Thyroid gland (tissue), 4 donors: ENCODE measurements around the gene PAK4. TPM values are rescaled to one million over a fixed set of nuclear protein-coding genes. Genes with fewer than 3 reads are reported as not detected.
A peak's percentile ranks its signal among the peaks of the same experiment; 100 is the strongest.

Source experiments
- DNase-seq, 2 donors: peaks; one replicate each; pipeline ENCODE4 v3.0.0-alpha.2; 2019
- H3K27ac ChIP-seq, 3 donors: fragments of 200-600 bp; sonication (generic); 1 replicate in 2 of 3; 2 replicates in 1 of 3; pipeline ENCODE4 v1.5.1; 2016 to 2019; ENCODE audit warnings: mild to moderate bottlenecking in 1 of 3, moderate library complexity in 1 of 3
- H3K27me3 ChIP-seq: fragments of 200-600 bp; sonication (generic); one replicate; pipeline ENCODE4 v1.5.1; 2019
- H3K36me3 ChIP-seq, 2 donors: fragments of 200-600 bp; sonication (generic); one replicate each; pipeline ENCODE4 v1.5.1; 2016 to 2019
- H3K4me1 ChIP-seq, 2 donors: fragments of 200-600 bp; sonication (generic); one replicate each; pipeline ENCODE4 v1.5.1; 2017 to 2019
- H3K4me3 ChIP-seq, 3 donors: fragments of 200-600 bp; sonication (generic); replicated peaks in 1 of 3; 1 replicate in 2 of 3; 2 replicates in 1 of 3; pipeline ENCODE4 v1.5.1; 2016; ENCODE audit warnings: mild to moderate bottlenecking in 1 of 3
- H3K9me3 ChIP-seq: fragments of 200-600 bp; sonication (generic); one replicate; pipeline ENCODE4 v1.5.1; 2017
- CTCF ChIP-seq, 6 experiments: fragments of 200-600 bp in 3 of 6; fragments of 450-650 bp in 3 of 6; sonication (generic) in 3 of 6; IDR thresholded peaks; one replicate each; pipeline ENCODE4 v1.5.1; 2016 to 2019; ENCODE audit warnings: antibody characterized with exemption in 6 of 6, mild to moderate bottlenecking in 2 of 6, inconsistent platforms in 1 of 6, moderate library complexity in 1 of 6
- POLR2A ChIP-seq, 2 donors: fragments of 450-650 bp; IDR thresholded peaks; one replicate each; pipeline ENCODE4 v1.6.1; 2017; ENCODE audit warnings: antibody characterized with exemption in 2 of 2, mild to moderate bottlenecking in 2 of 2, moderate library complexity in 1 of 2
- WGBS, 2 donors: methylation state at CpG; one replicate each; pipeline ENCODE4 v1.1.5; 2017; 5-methylcytosine and 5-hydroxymethylcytosine counted together
- intact Hi-C: fragments of 100-400 bp; cut with DNase I; formaldehyde crosslinking; loops from one replicate; pipeline ENCODE4 v1.15.1; 2023
- total RNA-seq, 4 donors: library from RNA; depleted of rRNA; stranded (reverse); fragments of >200 nt; gene quantifications; one replicate each; pipeline ENCODE4 v1.2.3, GENCODE V29; 2016

PAK4 gene
- total RNA-seq = 10 to 100 TPM; 12.4 to 24.9 (median 23.2) TPM

GRCh38 chr19:39125554-39126311, at the start of gene PAK4:
PAK4 (plus strand) TSS chr19:39125786; CDS start chr19:39169554, 43,768 bp downstream.
- Histone ChIP-seq H3K4me3 (peak within 1 kb of the TSS; percentile 22 to 82 (median 32)), H3K4me1 (peaks cover 32 to 46% of the 10 kb centered on the region in 2 donors), H3K9me3 (no peaks in the 10 kb centered on the region), H3K27ac (peak within 1 kb of the TSS; percentile 55 to 82 (median 71)), H3K36me3 (no peaks in the 10 kb centered on the region), H3K27me3 (no peaks in the 10 kb centered on the region)
- intact Hi-C loops = loop anchor here (5.0 kb wide), 2 partner anchors 47 to 62 kb away; no protein-coding TSS in a partner anchor
- DNase-seq = peak; percentile 99
- TF ChIP-seq POLR2A (IDR thresholded peaks at IDR 0.05) (peak in 1 of 2 donors; percentile 84), CTCF (IDR thresholded peaks at IDR 0.05) (no peak)
- 0 to 1% methylated on average over 54 to 64 of the region's 64 CpGs for WGBS, 2 donors

- H3K36me3 ChIP-seq = no peaks in the 10 kb centered on the region
- no peak overlapping the region for H3K4me3 ChIP-seq
- no peak for TF ChIP-seq CTCF (IDR thresholded peaks at IDR 0.05)
- no peak for TF ChIP-seq POLR2A (IDR thresholded peaks at IDR 0.05)
- intact Hi-C loops = no loop called here
- no peaks in the 10 kb centered on the region for H3K9me3 ChIP-seq
- no peaks in the 10 kb centered on the region for H3K4me1 ChIP-seq
- no peaks in the 10 kb centered on the region for H3K27me3 ChIP-seq
- no peak overlapping the region for H3K27ac ChIP-seq
- 89% methylated on average over 10 to 11 of the region's 11 CpGs for WGBS, 2 donors
- no peak for DNase-seq
Observed at GRCh38 chr19:39077323-39077722, 48.3 kb upstream of the PAK4 start.

- no peak overlapping the region for H3K27ac ChIP-seq
- H3K4me3 ChIP-seq = no peak overlapping the region
- no peak for DNase-seq
- peaks cover 0 to under 1% of the 10 kb centered on the region in 2 donors for H3K4me1 ChIP-seq
- no peaks in the 10 kb centered on the region for H3K27me3 ChIP-seq
- TF ChIP-seq CTCF (IDR thresholded peaks at IDR 0.05) (no peak), POLR2A (IDR thresholded peaks at IDR 0.05) (no peak)
- WGBS, 2 donors = 73 to 75% methylated on average over 7 of the region's 7 CpGs
- intact Hi-C loops = no loop called here
- H3K9me3 ChIP-seq = no peaks in the 10 kb centered on the region
- no peaks in the 10 kb centered on the region for H3K36me3 ChIP-seq
Observed at GRCh38 chr19:39078436-39079200, 47.0 kb upstream of the PAK4 start.

GRCh38 chr19:39080431-39080830, 45.2 kb upstream of the PAK4 start:
- Histone ChIP-seq H3K9me3 (no peaks in the 10 kb centered on the region), H3K27me3 (peaks cover 5% of the 10 kb centered on the region), H3K4me1 (peaks cover 0 to 8% of the 10 kb centered on the region in 2 donors), H3K4me3 (no peak overlapping the region), H3K36me3 (no peaks in the 10 kb centered on the region), H3K27ac (no peak overlapping the region)
- 44 to 46% methylated on average over 3 of the region's 3 CpGs for WGBS, 2 donors
- no peak for DNase-seq
- intact Hi-C loops = no loop called here
- TF ChIP-seq CTCF (IDR thresholded peaks at IDR 0.05) = no peak
- TF ChIP-seq POLR2A (IDR thresholded peaks at IDR 0.05) = no peak

- Histone ChIP-seq H3K4me3 (no peak overlapping the region), H3K27ac (no peak overlapping the region), H3K27me3 (peaks cover 9% of the 10 kb centered on the region), H3K36me3 (no peaks in the 10 kb centered on the region), H3K9me3 (no peaks in the 10 kb centered on the region), H3K4me1 (peaks cover 0 to 8% of the 10 kb centered on the region in 2 donors)
- intact Hi-C loops = no loop called here
- 85 to 86% methylated on average over 7 of the region's 7 CpGs for WGBS, 2 donors
- no peak for TF ChIP-seq CTCF (IDR thresholded peaks at IDR 0.05)
- no peak for TF ChIP-seq POLR2A (IDR thresholded peaks at IDR 0.05)
- no peak for DNase-seq
Observed at GRCh38 chr19:39082167-39082566, 43.4 kb upstream of the PAK4 start.
